H1 (cell line): ENCODE measurements around the gene TAS1R3. TPM values are rescaled to one million over a fixed set of nuclear protein-coding genes. Genes with fewer than 3 reads are reported as not detected.

ENCODE experiments used
- CTCF ChIA-PET: fragments of 300-600 bp; sonication (Branson Sonifier 250); formaldehyde crosslinking; loops from one replicate; lab custom pipeline; 2021; ENCODE audit not compliant: partially characterized antibody; lab: Charles Lee
- POLR2A ChIA-PET: fragments of 300-600 bp; sonication (Branson Sonifier 250); formaldehyde crosslinking; loops from one replicate; lab custom pipeline; 2021; ENCODE audit warnings: inconsistent platforms; ENCODE audit not compliant: partially characterized antibody; lab: Charles Lee
- DNase-seq, 2 experiments: peaks; one replicate each; pipeline versions ENCODE4 v3.0.0 to v3.0.0-alpha.2; 2010 to 2022; ENCODE audit warnings: low spot score in 2 of 2, low read depth in 1 of 2, mixed read lengths in 1 of 2
- FAIRE-seq: peaks from 2 replicates; lab custom pipeline; 2011; peaks lifted over from hg19 to GRCh38; lab: Jason Lieb, UNC
- H2AFZ ChIP-seq: 2 replicates; pipeline ENCODE4 v1.8.1; 2012; ENCODE audit warnings: low read length, inconsistent platforms
- H2AK5ac ChIP-seq: 2 replicates; pipeline ENCODE4 v1.6.1; 2013; ENCODE audit warnings: low read depth, low read length
- H2BK120ac ChIP-seq: replicated peaks from 2 replicates; pipeline ENCODE3; 2013; ENCODE audit warnings: low read depth, low read length, inconsistent platforms
- H2BK12ac ChIP-seq: 2 replicates; pipeline ENCODE4 v1.6.1; 2013; ENCODE audit warnings: low read depth, low read length
- H2BK15ac ChIP-seq: 2 replicates; pipeline ENCODE4 v1.6.1; 2013; ENCODE audit warnings: low read length
- H2BK20ac ChIP-seq: 2 replicates; pipeline ENCODE4 v1.6.1; 2013; ENCODE audit warnings: low read length
- H2BK5ac ChIP-seq: 2 replicates; pipeline ENCODE4 v1.6.1; 2013; ENCODE audit warnings: low read depth, low read length
- H3K14ac ChIP-seq: 2 replicates; pipeline ENCODE4 v1.6.1; 2013; ENCODE audit warnings: inconsistent platforms; ENCODE audit not compliant: insufficient read length
- H3K18ac ChIP-seq: 2 replicates; pipeline ENCODE4 v1.6.1; 2013; ENCODE audit warnings: low read length; ENCODE audit errors: extremely low read depth
- H3K23ac ChIP-seq: 2 replicates; pipeline ENCODE4 v1.6.1; 2013; ENCODE audit warnings: inconsistent platforms; ENCODE audit not compliant: insufficient read length
- H3K23me2 ChIP-seq: 2 replicates; pipeline ENCODE4 v1.6.1; 2013; ENCODE audit warnings: low read depth, low read length
- H3K27ac ChIP-seq: 2 replicates; pipeline ENCODE4 v1.6.1; 2011; ENCODE audit warnings: low read depth, low read length, inconsistent platforms
- H3K27me3 ChIP-seq, 4 experiments: replicated peaks in 1 of 4; 1 replicate in 1 of 4; 2 replicates in 3 of 4; pipeline versions ENCODE4 v1.6.1 to v1.8.1; 2011 to 2013; ENCODE audit warnings: low read length in 3 of 4, mild to moderate bottlenecking in 3 of 4, inconsistent platforms in 2 of 4, mixed read lengths in 2 of 4, moderate library complexity in 1 of 4; ENCODE audit not compliant: control insufficient read depth in 3 of 4, insufficient read depth in 3 of 4; ENCODE audit errors: extremely low read depth in 1 of 4
- H3K36me3 ChIP-seq, 4 experiments: 2 replicates each; pipeline versions ENCODE4 v1.6.1 to v1.8.1; 2011 to 2013; ENCODE audit warnings: mild to moderate bottlenecking in 4 of 4, low read length in 3 of 4, moderate library complexity in 2 of 4, control low read depth in 1 of 4, inconsistent platforms in 1 of 4; ENCODE audit not compliant: insufficient read depth in 4 of 4, control insufficient read depth in 2 of 4
- H3K4ac ChIP-seq: replicated peaks from 2 replicates; pipeline ENCODE3; 2013; ENCODE audit warnings: low read length, low read depth, mixed read lengths, inconsistent platforms; ENCODE audit not compliant: insufficient read length
- H3K4me1 ChIP-seq, 4 experiments: replicated peaks in 1 of 4; 1 replicate in 1 of 4; 2 replicates in 3 of 4; pipeline versions ENCODE4 v1.6.1 to v1.8.1; 2011 to 2013; ENCODE audit warnings: low read length in 3 of 4, inconsistent platforms in 2 of 4, mixed read lengths in 1 of 4; ENCODE audit not compliant: insufficient read depth in 4 of 4, control insufficient read depth in 3 of 4
- H3K4me2 ChIP-seq, 2 experiments: 2 replicates each; pipeline versions ENCODE4 v1.6.1 to v1.8.1; 2011 to 2013; ENCODE audit warnings: low read depth in 2 of 2, low read length in 2 of 2, control low read depth in 1 of 2, inconsistent platforms in 1 of 2, mild to moderate bottlenecking in 1 of 2; ENCODE audit not compliant: insufficient read depth in 1 of 2
- H3K4me3 ChIP-seq, 4 experiments: fragments of 200-600, 300-600 bp in 1 of 4; sonication (generic), shearing (Covaris generic), sonication (Bioruptor Twin) in 1 of 4; 2 replicates each; pipeline versions ENCODE4 v1.5.1 to v1.8.1; 2011 to 2016; ENCODE audit warnings: low read length in 4 of 4, low read depth in 3 of 4, control low read depth in 2 of 4, inconsistent platforms in 2 of 4, mild to moderate bottlenecking in 2 of 4, mixed read lengths in 1 of 4, moderate library complexity in 1 of 4; ENCODE audit not compliant: insufficient read depth in 2 of 4; ENCODE audit errors: extremely low read depth in 1 of 4
- H3K56ac ChIP-seq: replicated peaks from 2 replicates; pipeline ENCODE3; 2013; ENCODE audit warnings: low read depth, mild to moderate bottlenecking, mixed read lengths, low read length, inconsistent platforms; ENCODE audit not compliant: insufficient read length
- H3K79me1 ChIP-seq: 2 replicates; pipeline ENCODE4 v1.6.1; 2013; ENCODE audit warnings: low read depth, low read length, control low read depth
- H3K79me2 ChIP-seq, 2 experiments: 2 replicates each; pipeline versions ENCODE4 v1.6.1 to v1.8.1; 2012 to 2013; ENCODE audit warnings: low read length in 2 of 2, mild to moderate bottlenecking in 2 of 2, inconsistent platforms in 1 of 2; ENCODE audit not compliant: insufficient read depth in 2 of 2, control insufficient read depth in 1 of 2
- H3K9ac ChIP-seq, 4 experiments: replicated peaks in 1 of 4; 1 replicate in 1 of 4; 2 replicates in 3 of 4; pipeline versions ENCODE4 v1.6.1 to v1.8.1; 2011 to 2013; ENCODE audit warnings: low read depth in 3 of 4, low read length in 3 of 4, control low read depth in 2 of 4, mild to moderate bottlenecking in 2 of 4, moderate library complexity in 2 of 4, inconsistent platforms in 1 of 4; ENCODE audit errors: extremely low read depth in 1 of 4
- H3K9me3 ChIP-seq, 2 experiments: 2 replicates each; pipeline versions ENCODE4 v1.6.1 to v1.8.1; 2012 to 2013; ENCODE audit warnings: mild to moderate bottlenecking in 2 of 2, moderate library complexity in 2 of 2, control low read depth in 1 of 2, inconsistent platforms in 1 of 2, low read depth in 1 of 2, low read length in 1 of 2, mixed read lengths in 1 of 2; ENCODE audit not compliant: insufficient read depth in 2 of 2
- H4K20me1 ChIP-seq, 2 experiments: replicated peaks in 1 of 2; 2 replicates each; pipeline versions ENCODE3 to v1.8.1; 2011 to 2013; ENCODE audit warnings: inconsistent platforms in 2 of 2, low read length in 2 of 2, mild to moderate bottlenecking in 1 of 2; ENCODE audit not compliant: insufficient read depth in 2 of 2, control insufficient read depth in 1 of 2
- H4K5ac ChIP-seq: 2 replicates; pipeline ENCODE4 v1.6.1; 2013; ENCODE audit warnings: low read length, low read depth, mixed read lengths, inconsistent platforms; ENCODE audit not compliant: insufficient read length
- H4K8ac ChIP-seq: 2 replicates; pipeline ENCODE4 v1.8.0; 2013; ENCODE audit warnings: mild to moderate bottlenecking, moderate library complexity, low read length, inconsistent platforms; ENCODE audit not compliant: insufficient read depth; ENCODE audit errors: extremely low read depth
- H4K91ac ChIP-seq: replicated peaks from 2 replicates; pipeline ENCODE3; 2013; ENCODE audit warnings: low read length, mixed read lengths, inconsistent platforms; ENCODE audit not compliant: insufficient read length
- CBX8 ChIP-seq: fragments of 300-800, 300-1000 bp; sonication (generic); IDR thresholded peaks from 2 replicates; pipeline ENCODE4 v1.7.1; 2016; ENCODE audit warnings: low read depth, low read length, borderline replicate concordance
- EP300 ChIP-seq, 2 experiments: IDR thresholded peaks; 1 replicate in 1 of 2; 2 replicates in 1 of 2; pipeline ENCODE4 v1.6.1; 2011 to 2012; ENCODE audit warnings: low read depth in 2 of 2, low read length in 2 of 2, mild to moderate bottlenecking in 2 of 2, borderline replicate concordance in 1 of 2, inconsistent platforms in 1 of 2, moderate library complexity in 1 of 2
- FOSL1 ChIP-seq: IDR thresholded peaks from 2 replicates; pipeline ENCODE4 v1.6.1; 2011; ENCODE audit warnings: mild to moderate bottlenecking, low read depth, low read length, moderate library complexity; ENCODE audit not compliant: insufficient read depth
- HDAC2 ChIP-seq, 2 experiments: fragments of 300-600 bp in 1 of 2; sonication (generic) in 1 of 2; IDR thresholded peaks; 2 replicates each; pipeline ENCODE4 v1.6.1; 2011 to 2012; ENCODE audit warnings: low read depth in 2 of 2, low read length in 2 of 2, mild to moderate bottlenecking in 2 of 2, moderate library complexity in 2 of 2, borderline replicate concordance in 1 of 2, inconsistent platforms in 1 of 2
- PHF8 ChIP-seq: fragments of 200-600 bp; sonication (generic); conservative IDR thresholded peaks from 2 replicates; pipeline ENCODE4 v1.7.1; 2012; ENCODE audit warnings: low read depth, mild to moderate bottlenecking, inconsistent platforms, low read length, moderate library complexity
- RNF2 ChIP-seq: fragments of 200-900, 300-1000 bp; sonication (generic); IDR thresholded peaks from 2 replicates; pipeline ENCODE4 v1.7.1; 2016; ENCODE audit warnings: borderline replicate concordance, low read depth, mild to moderate bottlenecking, antibody characterized with exemption, low read length; ENCODE audit not compliant: poor library complexity, severe bottlenecking; ENCODE audit errors: missing control alignments
- SAP30 ChIP-seq: fragments of 300-600 bp; sonication (generic); IDR thresholded peaks from 2 replicates; pipeline ENCODE4 v1.7.1; 2012; ENCODE audit warnings: low read length, moderate library complexity, mild to moderate bottlenecking, inconsistent platforms; ENCODE audit not compliant: insufficient read depth, insufficient replicate concordance
- TBP ChIP-seq: IDR thresholded peaks from 2 replicates; pipeline ENCODE4 v1.6.1; 2011; ENCODE audit warnings: low read depth, low read length, improper control_type of control experiment
- WGBS, 2 experiments: shearing (Covaris generic) in 1 of 2; methylation state at CpG; one replicate each; pipeline versions ENCODE4 v1.1.6 to v1.1.7; 2013 to 2015; ENCODE audit warnings: low lambda C conversion rate in 2 of 2, mixed read lengths in 2 of 2, inconsistent platforms in 1 of 2, low coverage in 1 of 2, missing lambda C conversion rate in 1 of 2; ENCODE audit not compliant: insufficient replicate concordance in 2 of 2, insufficient coverage in 1 of 2, insufficient read length in 1 of 2; ENCODE audit errors: extremely low coverage in 1 of 2, missing lambda C conversion rate in 1 of 2; 5-methylcytosine and 5-hydroxymethylcytosine counted together
- polyA plus RNA-seq, 7 experiments: library from polyadenylated mRNA; depleted of rRNA in 3 of 7; stranded (reverse) in 5 of 7; unstranded in 2 of 7; fragments of >200 nt in 5 of 7; fragments of 200-250 nt in 2 of 7; gene quantifications; 1 replicate in 5 of 7; 2 replicates in 1 of 7; 4 replicates in 1 of 7; pipeline versions ENCODE4 v1.2.1 to v1.2.3, GENCODE V29; 2011 to 2013; ENCODE audit warnings: missing spikeins in 2 of 7, mixed read lengths in 2 of 7
- total RNA-seq: library from RNA; stranded (reverse); fragmentation: NEBNext Ultra II Directional; extraction: Animal tissue kit (Norgen Biotek cat#: 25700); gene quantifications from 2 replicates; pipeline ENCODE4 v1.2.1, GENCODE V29; 2021
- TF ChIP-seq, protein P1 (sequence below): IDR thresholded peaks from 2 replicates; pipeline ENCODE4 v1.6.1; 2012; ENCODE audit warnings: low read length, inconsistent platforms

The TAS1R3 gene
- total and polyA plus RNA-seq, 2 of the 8 experiments (the other 6 are each of a cell fraction or from before 2014, with no cell fraction given) = 0.03 to 0.19 TPM

- Histone ChIP-seq H4K8ac (no peak overlapping the region), H3K4me3 (no peak overlapping the region), H4K91ac (no peak overlapping the region), H3K23ac (no peak overlapping the region), H3K14ac (no peak overlapping the region), H3K9me3 (no peaks in the 10 kb centered on the region), H3K27me3 (no peaks in the 10 kb centered on the region), H4K5ac (no peak overlapping the region), H3K4me1 (no peaks in the 10 kb centered on the region; a peak in 4 of 7 replicates), H3K36me3 (peaks cover 0 to 7% (median 2%) of the 10 kb centered on the region in 4 experiments; a peak in 4 of 8 replicates), H3K79me1 (peaks cover 4% of the 10 kb centered on the region; the same call in 1 of the 2 replicates), H3K4ac (no peak overlapping the region), H2AFZ (no peak overlapping the region), H3K27ac (no peak overlapping the region), H3K79me2 (no peaks in the 10 kb centered on the region), H4K20me1 (peaks cover 0 to 4% of the 10 kb centered on the region in 2 experiments), H3K4me2 (no peak overlapping the region), H2BK15ac (no peak overlapping the region), H2BK20ac (no peak overlapping the region), H3K18ac (no peak overlapping the region), H2BK12ac (no peak overlapping the region), H2AK5ac (no peak overlapping the region), H3K9ac (no peak overlapping the region), H3K56ac (no peak overlapping the region), H2BK5ac (no peak overlapping the region), H2BK120ac (no peak overlapping the region), H3K23me2 (peaks cover 2% of the 10 kb centered on the region; the same call in 1 of the 2 replicates)
- FAIRE-seq (no peak), DNase-seq (no peak)
- CTCF ChIA-PET = interaction anchor here (1.0 to 1.4 kb wide), 3 partner anchors 9 to 10 kb away, joined by 3 read pairs; no protein-coding TSS in a partner anchor
- TF ChIP-seq HDAC2 (IDR thresholded peaks at IDR 0.05; ENCODE audit: borderline replicate concordance in 1 of 2, low read depth in 2 of 2, low read length in 2 of 2) = no peak
- no peak for TF ChIP-seq PHF8
- no peak for TF ChIP-seq TBP
- TF ChIP-seq EP300 (IDR thresholded peaks at IDR 0.05; ENCODE audit: borderline replicate concordance in 1 of 2, low read depth in 2 of 2, low read length in 2 of 2) = no peak
- no peak for TF ChIP-seq CBX8
- TF ChIP-seq RNF2 = no peak
- TF ChIP-seq FOSL1 = no peak
- TF ChIP-seq, protein P1, sequence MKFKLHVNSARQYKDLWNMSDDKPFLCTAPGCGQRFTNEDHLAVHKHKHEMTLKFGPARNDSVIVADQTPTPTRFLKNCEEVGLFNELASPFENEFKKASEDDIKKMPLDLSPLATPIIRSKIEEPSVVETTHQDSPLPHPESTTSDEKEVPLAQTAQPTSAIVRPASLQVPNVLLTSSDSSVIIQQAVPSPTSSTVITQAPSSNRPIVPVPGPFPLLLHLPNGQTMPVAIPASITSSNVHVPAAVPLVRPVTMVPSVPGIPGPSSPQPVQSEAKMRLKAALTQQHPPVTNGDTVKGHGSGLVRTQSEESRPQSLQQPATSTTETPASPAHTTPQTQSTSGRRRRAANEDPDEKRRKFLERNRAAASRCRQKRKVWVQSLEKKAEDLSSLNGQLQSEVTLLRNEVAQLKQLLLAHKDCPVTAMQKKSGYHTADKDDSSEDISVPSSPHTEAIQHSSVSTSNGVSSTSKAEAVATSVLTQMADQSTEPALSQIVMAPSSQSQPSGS = no peak
- TF ChIP-seq SAP30 = no peak
- 97% methylated on average over 15 of the region's 16 CpGs; no CpG with 5 or more reads in 1 of the 2 experiments for WGBS, 2 experiments
- POLR2A ChIA-PET = interaction anchor here (1.6 to 33.4 kb wide), 2 partner anchors 9 to 15 kb away, joined by 4 to 719 read pairs; partner anchors contain the start of genes CCNL2 and MRPL20
Measured at GRCh38 chr1:1380860-1381259, 49.8 kb downstream of the TAS1R3 start.
